ENCODE data around the gene BRWD1. TPM values are rescaled to one million over a fixed set of nuclear protein-coding genes. Genes with fewer than 3 reads are reported as not detected.

The BRWD1 gene
- total RNA-seq, 2 donors from 2014 or later = 24.5 to 32.0 TPM

Other genes with a start within 250 kb of the BRWD1 start
- 10 to 100 TPM; 21.3 to 30.6 TPM for gene PSMG1, start 130.2 kb downstream of the BRWD1 start, total RNA-seq
- gene HMGN1, start 35.5 kb upstream of the BRWD1 start, total RNA-seq = 10 to 100 TPM; 73.2 to 78.2 TPM
- gene LCA5L, start 132.1 kb upstream of the BRWD1 start, total RNA-seq = under 1 TPM; 0.82 to 0.84 TPM
- 10 to 100 TPM; 62.3 to 66.6 TPM for gene SH3BGR, start 138.3 kb upstream of the BRWD1 start, total RNA-seq